Measurements from ENCODE around the gene SEMA3A.

- TF ChIP-seq CTCF (IDR thresholded peaks at IDR 0.05), result no peak
- no peak for TF ChIP-seq POLR2AphosphoS5 (IDR thresholded peaks at IDR 0.05; ENCODE audit: low read depth, low read length)
- TF ChIP-seq SIN3A (IDR thresholded peaks at IDR 0.05; ENCODE audit: borderline replicate concordance, insufficient read depth, low read depth, low read length), result no peak
- TF ChIP-seq REST (IDR thresholded peaks at IDR 0.05; ENCODE audit: insufficient read depth in 1 of 2, low read depth in 2 of 2, low read length in 1 of 2), result no peak
- TF ChIP-seq TCF7L2 (IDR thresholded peaks at IDR 0.05; ENCODE audit: low read depth, low read length), result no peak
Measured at GRCh38 chr7:84108787-84109186, 85.8 kb downstream of the SEMA3A start.

All from Panc1 (cell line).